HG03280 (cell line): ENCODE measurements around the gene KCNH2.
A peak's percentile ranks its signal among the peaks of the same experiment; 100 is the strongest.
"Not testable (repeated sequence)": the region's sequence is repeated elsewhere in the genome, so short reads cannot be mapped to it uniquely, and the experiment has no call there.

ENCODE experiments used
- ATAC-seq: cut with Tn5 transposase; IDR thresholded peaks from one replicate; pipeline ENCODE4 v1.9.1; 2021; ENCODE audit warnings: mild to moderate bottlenecking, moderate library complexity; ENCODE audit not compliant: unreplicated experiment

Gene KCNH2

DNA sequence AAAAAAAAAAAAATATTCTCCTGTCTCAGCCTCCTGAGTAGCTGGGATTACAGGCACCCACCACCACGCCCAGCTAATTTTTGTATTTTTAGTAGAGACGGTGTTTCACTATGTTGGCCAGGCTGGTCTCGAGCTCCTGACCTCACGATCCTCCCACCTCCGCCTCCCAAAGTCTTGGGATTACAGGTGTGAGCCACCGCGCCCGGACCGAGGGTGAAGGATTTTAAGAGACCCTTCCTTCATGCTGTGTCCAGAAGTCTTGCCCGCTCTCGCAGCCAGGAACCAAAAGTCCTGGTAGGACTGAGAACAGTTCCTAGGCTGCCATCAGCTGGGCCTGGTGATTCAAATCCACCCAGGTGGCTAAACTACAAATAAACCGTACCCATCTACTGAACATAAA, 33.5 kb upstream of the KCNH2 start:
- not testable (repeated sequence) for ATAC-seq

GRCh38 chr7:151011097-151011409, 32.9 kb upstream of the KCNH2 start:
- ATAC-seq, result no peak

DNA sequence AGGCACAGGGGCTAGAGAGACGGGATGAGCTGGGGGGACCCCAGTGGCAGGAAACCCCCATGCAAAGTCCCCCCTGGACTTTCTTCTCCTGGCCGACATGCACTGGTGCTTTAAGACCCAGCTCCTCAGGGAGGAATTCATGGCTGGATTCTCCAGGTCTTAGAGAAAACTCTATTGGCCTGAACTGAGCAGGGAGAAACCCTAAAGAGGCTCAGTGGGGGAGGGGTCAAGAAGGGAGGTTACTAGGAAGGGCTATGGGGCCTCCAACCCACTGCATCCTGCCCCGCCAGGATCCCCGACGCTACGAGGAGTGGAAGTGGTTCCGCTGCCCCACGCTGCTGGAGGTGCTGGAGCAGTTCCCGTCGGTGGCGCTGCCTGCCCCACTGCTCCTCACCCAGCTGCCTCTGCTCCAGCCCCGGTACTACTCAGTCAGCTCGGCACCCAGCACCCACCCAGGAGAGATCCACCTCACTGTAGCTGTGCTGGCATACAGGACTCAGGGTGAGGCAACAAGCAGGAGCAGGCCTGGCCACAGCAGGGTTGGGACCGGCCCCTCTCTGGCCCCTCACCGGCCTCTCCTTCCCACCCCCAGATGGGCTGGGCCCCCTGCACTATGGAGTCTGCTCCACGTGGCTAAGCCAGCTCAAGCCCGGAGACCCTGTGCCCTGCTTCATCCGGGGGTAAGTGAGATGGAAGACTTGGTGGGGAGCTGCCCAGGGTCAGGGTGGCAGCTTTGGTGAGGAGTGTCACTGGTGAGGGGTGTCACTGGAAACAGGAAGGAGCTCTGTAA, 32.4 kb upstream of the KCNH2 start:
- ATAC-seq, result no peak

GRCh38 chr7:151010037-151010306, 31.9 kb upstream of the KCNH2 start:
- no peak for ATAC-seq

DNA sequence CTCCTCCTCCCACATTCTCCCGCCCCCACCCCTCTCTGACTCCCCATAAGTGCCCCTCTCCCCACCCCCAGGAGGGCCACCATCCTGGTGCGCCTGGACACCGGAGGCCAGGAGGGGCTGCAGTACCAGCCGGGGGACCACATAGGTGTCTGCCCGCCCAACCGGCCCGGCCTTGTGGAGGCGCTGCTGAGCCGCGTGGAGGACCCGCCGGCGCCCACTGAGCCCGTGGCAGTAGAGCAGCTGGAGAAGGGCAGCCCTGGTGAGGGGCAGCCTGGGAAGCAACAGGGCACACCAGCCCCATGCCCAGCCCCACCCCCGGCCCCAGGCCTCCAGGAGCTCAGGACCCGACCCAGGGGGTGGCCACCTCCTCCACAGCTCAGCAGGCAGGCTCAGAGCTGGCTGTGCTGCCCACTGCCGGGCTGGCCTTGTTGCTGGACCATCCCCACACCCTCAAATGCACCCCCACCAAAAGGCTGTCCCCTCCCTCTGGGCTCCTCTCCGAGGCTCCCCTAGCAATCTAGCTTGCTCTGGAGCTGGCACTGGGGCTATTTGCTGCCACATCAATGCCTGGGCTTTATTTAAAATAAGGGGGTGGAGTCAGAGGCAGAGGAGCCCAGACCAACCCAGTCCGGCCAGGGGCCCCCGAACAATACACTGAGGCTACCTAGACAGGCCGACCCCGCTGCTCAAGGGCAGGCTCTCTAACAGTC, 31.4 kb upstream of the KCNH2 start:
- ATAC-seq, result no peak

DNA sequence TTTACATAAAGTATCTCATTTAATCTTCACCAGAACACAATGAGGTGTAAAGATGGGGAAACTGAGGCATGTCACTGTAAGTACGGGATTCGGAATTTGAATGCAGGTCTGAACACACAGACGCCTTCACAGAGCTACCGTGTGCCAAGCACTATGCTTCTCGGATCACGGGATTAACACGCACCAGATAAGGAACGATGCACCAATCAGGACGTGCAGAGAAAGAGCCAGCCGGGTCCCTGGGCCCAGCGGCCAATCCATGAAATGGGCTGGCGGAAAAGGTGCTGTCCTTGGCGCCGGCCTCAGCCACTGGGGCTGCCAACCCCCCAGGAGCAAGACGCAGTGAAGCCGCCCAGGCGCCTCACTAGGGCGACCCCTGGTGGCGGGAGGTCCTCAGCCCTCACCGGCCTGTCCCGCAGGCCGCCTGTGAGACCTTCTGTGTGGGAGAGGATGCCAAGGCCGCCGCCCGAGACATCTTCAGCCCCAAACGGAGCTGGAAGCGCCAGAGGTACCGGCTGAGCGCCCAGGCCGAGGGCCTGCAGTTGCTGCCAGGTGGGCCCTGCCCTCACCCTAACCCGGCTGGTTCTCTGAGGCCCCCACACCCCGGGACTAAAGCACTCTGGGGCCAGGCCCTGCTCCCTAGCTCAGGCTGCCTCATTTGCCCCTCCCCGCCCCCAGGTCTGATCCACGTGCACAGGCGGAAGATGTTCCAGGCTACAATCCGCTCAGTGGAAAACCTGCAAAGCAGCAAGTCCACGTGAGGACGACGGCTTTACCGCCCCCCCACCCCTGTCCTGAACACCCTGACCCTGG, 30.6 kb upstream of the KCNH2 start:
- peak; percentile 85 for ATAC-seq

DNA sequence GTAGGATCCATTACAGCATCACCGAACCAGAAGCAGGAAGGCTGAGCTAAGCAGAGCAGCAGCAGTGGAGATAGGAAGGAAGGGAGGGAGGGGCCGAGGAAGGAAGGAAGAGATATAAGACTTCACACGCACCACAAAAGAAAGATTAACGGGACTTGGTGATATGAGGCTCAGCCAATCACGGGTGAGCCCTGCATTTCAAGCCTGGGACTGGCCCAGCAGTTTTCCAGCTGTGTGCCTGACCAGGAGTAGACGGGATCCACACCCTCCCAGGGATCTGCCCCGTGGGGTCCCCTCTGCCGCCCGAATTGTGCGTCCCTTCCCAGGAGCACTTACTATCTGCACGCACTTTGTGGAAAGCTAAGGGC, 30.0 kb upstream of the KCNH2 start:
- no peak for ATAC-seq

DNA sequence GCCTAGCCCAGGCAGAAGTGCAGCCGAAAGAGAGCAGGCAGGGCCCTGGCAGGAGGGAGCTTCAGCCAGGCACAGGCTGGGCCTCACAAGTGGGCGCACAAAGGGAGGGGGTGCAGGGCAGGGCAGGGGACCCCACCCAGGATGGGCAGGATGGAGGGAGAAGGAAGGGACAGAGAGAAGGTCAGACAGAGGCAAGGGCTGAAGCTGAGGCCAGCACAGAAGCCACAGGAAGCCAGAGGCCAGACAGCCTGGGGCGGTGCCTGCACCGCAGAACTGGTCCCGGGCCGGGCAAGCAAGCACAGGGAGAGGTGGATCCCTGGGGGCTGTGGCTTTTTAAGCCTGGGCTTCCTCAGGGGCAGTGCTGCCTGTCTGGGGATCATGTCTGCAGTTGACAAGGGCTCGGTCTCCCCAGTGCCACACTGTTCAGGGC, 29.4 kb upstream of the KCNH2 start:
- ATAC-seq, result no peak

DNA sequence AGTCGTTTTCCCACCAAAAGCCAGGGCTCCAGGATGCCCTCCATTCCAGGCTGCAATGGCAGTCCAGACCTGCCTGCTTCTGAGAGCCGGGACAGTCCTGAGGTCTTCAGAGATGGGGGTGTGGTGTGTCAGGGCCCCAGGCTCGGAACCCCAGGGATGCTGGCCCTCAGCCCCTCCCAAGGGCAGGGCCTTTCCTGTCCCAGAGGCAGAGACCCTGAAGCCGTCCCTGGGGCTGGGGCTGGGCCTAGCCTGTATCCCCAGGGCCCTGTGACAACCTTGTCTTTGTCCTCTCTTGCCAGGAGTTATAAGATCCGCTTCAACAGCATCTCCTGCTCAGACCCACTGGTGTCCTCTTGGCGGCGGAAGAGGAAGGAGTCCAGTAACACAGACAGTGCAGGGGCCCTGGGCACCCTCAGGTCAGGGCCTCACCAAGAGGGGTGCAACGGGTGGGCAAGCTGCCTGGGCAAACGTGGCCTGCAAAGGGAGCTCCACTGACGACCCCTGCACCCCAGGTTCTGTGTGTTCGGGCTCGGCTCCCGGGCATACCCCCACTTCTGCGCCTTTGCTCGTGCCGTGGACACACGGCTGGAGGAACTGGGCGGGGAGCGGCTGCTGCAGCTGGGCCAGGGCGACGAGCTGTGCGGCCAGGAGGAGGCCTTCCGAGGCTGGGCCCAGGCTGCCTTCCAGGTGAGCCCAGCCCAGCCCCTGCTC, 28.6 kb upstream of the KCNH2 start:
- no peak for ATAC-seq

GRCh38 chr7:151005566-151005965, 27.4 kb upstream of the KCNH2 start:
- no peak for ATAC-seq

- ATAC-seq, result no peak
Observed at GRCh38 chr7:151003572-151003971, 25.5 kb upstream of the KCNH2 start.

- no peak for ATAC-seq
Observed at GRCh38 chr7:151001546-151001945, 23.4 kb upstream of the KCNH2 start.

GRCh38 chr7:151000897-151001495, 22.9 kb upstream of the KCNH2 start:
- ATAC-seq, result no peak

DNA sequence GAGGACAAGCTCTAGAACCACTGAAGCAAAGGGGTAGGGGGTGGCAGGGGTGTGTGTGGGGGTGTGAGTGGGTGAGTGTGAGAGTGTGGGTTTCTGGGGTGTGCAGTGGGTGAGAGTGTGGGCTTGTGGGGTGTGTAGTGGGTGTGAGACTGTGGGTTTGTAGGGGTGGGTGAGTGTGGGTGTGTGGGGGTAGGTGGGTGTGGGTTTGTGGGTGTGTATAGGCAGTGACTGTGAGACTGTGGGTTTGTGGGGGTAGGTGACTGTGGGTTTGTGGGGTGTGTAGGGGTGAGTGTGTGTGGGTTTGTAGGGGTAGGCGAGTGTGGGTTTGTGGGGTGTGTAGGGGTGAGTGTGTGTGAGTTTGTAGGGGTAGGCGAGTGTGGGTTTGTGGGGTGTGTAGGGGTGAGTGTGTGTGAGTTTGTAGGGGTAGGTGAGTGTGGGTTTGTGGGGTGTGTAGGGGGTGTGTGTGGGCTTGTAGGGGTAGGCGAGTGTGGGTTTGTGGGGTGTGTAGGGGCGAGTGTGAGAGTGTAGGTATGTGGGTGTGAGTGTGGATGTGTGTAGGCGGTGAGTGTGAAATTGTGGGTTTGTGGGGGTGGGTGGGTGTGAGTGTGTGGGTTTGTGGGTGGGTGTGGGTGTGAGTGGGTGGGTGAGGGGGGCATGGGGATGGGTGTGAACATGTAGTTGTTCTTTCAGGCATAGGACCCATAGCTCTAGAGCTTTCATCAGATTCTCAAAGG, 21.5 kb upstream of the KCNH2 start:
- no peak for ATAC-seq

GRCh38 chr7:150999001-150999400, 20.9 kb upstream of the KCNH2 start:
- ATAC-seq, result no peak

- no peak for ATAC-seq
Observed at GRCh38 chr7:150998341-150998740, 20.2 kb upstream of the KCNH2 start.

DNA sequence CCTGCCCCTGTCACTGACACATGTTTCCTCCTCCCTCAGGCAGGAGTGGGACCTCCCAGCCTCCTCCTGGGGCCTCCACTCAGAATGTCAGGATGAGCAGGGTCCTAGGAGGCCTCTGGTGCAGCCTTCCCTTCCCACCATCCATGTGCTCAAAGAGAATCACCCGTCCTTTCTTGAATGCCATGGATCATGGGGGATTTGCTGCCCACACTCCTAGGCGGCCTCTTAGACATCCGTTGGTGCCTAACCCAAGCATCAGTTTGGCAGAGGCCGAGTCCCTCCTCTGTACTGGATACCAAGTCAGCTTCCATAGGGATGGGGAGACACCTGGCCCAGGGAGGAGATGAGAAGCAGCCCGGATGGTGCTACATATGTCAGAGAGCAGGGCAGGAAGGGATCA, 19.7 kb upstream of the KCNH2 start:
- ATAC-seq, result no peak

- ATAC-seq, result no peak
Observed at GRCh38 chr7:150997075-150997511, 19.0 kb upstream of the KCNH2 start.

GRCh38 chr7:150996376-150997074, 18.4 kb upstream of the KCNH2 start:
- no peak for ATAC-seq
